GM13977 (cell line): ENCODE measurements around the gene ZNF512B.

Source experiments
- DNase-seq: peaks from one replicate; pipeline ENCODE4 v3.0.0; 2012; ENCODE audit warnings: low spot score
- in situ Hi-C: fragments of 300-500 bp; cut with MboI; formaldehyde crosslinking; loops from one replicate; pipeline ENCODE4 v1.12.0; 2022; ENCODE audit warnings: low sequenced_read_pairs, low pct_unique_long_range_greater_than_20kb, mixed read lengths, inconsistent platforms; ENCODE audit not compliant: unreplicated experiment
- TF ChIP-seq, protein P1 (sequence below): IDR thresholded peaks from 2 replicates; pipeline ENCODE4 v1.5.1; 2012; ENCODE audit warnings: mild to moderate bottlenecking, control low read depth; ENCODE audit not compliant: insufficient read depth; ENCODE audit errors: extremely low read depth, missing control alignments

ZNF512B gene

DNA sequence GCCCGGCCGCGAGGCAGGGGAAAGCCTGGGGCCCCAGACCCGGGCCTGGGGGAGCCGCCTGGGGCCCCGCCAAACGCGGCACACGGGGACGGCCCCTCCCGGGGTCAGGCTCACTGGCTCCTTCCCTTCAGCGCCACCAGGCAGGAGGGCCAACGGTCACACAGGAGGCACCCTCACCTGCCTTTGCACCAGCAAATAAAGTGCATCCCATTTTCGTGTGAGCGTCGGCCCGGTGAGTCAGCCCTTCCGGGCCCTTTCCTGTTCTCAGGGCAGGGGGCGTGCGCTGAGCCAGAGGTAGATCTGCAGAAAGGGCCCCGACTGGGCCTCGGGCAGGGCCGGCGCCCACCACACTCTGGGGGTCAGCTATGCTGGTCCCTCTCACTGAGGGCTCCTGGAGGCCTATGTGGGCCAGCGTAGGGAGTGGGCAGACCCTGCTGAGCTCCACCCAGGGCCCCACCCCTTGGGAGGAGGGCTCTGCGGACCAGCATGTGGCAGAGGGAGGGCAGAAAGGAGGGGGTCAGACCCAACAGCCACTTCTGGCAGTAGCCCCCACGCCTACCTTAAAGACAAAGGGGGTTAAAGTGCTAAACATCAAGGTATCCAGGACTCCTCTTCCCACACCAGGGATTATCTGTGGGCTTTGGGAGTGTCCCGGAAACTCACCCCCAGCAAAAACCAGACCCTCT lies 12.6 kb downstream of the ZNF512B start:
- in situ Hi-C loops: no loop called here
- peak; percentile 82 for DNase-seq
- TF ChIP-seq, protein P1, sequence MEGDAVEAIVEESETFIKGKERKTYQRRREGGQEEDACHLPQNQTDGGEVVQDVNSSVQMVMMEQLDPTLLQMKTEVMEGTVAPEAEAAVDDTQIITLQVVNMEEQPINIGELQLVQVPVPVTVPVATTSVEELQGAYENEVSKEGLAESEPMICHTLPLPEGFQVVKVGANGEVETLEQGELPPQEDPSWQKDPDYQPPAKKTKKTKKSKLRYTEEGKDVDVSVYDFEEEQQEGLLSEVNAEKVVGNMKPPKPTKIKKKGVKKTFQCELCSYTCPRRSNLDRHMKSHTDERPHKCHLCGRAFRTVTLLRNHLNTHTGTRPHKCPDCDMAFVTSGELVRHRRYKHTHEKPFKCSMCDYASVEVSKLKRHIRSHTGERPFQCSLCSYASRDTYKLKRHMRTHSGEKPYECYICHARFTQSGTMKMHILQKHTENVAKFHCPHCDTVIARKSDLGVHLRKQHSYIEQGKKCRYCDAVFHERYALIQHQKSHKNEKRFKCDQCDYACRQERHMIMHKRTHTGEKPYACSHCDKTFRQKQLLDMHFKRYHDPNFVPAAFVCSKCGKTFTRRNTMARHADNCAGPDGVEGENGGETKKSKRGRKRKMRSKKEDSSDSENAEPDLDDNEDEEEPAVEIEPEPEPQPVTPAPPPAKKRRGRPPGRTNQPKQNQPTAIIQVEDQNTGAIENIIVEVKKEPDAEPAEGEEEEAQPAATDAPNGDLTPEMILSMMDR: no peak

DNA sequence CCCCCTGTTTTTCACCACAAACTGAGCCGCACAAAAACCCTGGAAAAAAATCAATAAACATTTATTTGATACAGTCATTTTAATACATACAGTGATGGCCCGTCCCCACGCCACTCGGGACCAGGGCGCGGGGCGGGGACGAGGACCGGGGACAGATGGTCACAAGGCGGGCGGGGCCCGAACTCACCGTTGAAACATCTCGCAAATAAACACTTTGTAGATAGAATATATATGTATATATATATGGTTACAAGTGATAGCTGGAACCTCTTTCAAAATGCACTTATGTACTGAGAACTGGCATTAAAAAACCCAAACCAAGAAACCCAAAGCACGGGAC lies 13.1 kb downstream of the ZNF512B start:
- DNase-seq: no peak
- TF ChIP-seq, protein P1: no peak
- in situ Hi-C loops: no loop called here

DNA sequence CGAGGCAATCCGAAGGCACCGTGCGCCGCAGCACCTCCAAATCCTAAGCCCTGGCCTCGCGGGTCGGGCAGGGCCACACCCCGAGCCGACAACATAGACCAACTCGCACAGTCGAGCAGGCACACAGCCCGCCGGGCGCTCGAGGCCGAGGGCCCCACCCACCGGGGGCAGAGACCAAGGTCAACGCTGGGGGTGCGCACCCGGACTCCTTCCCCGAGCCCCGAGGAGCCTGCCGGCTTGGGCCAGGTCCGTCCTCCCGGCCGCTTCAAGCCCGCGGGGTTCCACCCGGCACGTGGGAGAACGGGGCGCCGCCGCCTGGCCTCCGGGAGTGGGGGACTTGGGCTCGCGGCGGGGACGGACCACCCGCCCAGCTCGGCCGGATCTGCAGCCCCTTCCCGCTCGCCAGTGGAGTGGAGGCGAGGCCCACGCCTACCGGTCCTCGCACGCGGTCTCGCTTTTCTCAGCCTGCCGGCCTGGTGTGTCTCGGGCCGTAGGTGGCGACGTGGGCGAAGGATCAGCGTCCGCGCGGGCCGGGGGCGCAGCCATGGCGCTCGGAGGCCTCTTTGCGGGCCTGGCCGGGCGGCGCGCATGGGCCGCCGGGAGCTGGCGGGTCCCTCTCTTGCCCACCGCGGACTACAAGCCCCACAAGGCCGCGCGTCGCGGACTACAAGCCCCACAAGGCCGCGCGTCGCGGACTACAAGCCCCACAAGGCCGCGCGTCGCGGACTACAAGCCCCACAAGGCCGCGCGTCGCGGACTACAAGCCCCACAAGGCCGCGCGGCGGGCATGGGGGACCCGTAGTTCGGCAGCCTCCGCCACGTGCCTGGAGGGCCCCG lies 13.7 kb downstream of the ZNF512B start, which contains the start of gene UCKL1:
Gene UCKL1 (minus strand): TSS at position 590 of the 837 bp plus-strand sequence. CDS start 44 bp downstream, at position 546.
- TF ChIP-seq, protein P1: no peak
- peak; percentile 96 for DNase-seq
- in situ Hi-C loops: no loop called here

DNA sequence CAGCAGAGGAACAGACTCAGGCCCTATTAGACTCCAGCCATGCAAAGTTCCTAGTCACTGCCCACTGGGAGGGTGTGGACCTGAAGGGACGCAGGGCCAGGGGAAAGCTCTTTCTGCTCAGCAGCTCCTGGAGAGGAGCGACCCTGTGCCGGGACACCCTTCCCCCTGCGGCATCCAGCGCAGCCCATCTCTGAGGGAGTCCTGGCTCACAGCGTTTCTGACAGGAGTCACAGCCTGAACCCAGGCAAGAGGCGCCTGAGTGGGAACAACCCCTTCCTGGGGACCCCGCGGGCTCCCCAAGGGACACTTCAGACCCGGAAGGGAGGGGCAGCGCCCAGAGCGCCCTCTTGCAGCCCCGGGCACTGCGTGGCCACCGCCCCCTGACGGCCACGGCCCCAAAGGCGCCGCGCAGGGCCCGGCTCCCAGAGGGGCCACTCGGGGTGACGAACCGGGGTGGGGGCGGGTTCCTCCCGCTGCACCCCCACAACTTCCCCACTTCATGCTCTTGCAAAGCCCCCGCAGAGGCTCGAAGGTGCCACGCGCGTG lies 14.4 kb downstream of the ZNF512B start:
- in situ Hi-C loops: no loop called here
- TF ChIP-seq, protein P1: peak; percentile 61
- peak; percentile 78 for DNase-seq

DNA sequence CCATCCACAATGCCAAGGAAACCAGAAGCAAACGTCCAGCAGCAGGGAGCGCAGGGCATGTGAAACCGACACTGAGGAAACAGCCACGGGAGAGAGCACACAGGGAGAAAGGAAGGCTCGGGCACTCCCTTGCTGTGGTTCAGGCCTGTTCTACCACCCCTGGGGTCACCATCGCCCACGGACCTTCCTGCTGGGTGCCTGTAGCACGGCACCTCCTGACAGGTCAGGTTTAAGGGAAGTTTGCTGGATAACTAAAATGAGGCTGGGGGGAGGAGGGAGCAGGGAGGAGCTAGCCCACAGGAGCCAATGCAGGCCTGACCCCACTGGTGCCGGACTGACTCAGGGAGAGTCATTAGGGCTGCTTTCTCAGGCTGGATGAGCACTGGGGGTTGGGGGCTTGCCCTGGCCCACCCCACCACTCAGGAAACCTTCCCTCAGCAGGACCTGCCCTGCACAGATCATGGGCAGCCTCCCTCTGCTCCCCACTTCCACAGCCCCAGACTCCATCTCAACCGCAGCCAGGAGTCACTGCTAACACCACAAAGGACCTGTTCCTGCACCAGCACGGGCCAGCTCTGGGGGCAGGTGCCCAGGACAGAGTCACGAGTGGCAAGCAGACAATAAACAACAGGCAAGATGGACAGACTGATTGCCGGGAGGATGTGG lies 15.8 kb downstream of the ZNF512B start:
- TF ChIP-seq, protein P1: no peak
- in situ Hi-C loops: no loop called here
- no peak for DNase-seq

DNA sequence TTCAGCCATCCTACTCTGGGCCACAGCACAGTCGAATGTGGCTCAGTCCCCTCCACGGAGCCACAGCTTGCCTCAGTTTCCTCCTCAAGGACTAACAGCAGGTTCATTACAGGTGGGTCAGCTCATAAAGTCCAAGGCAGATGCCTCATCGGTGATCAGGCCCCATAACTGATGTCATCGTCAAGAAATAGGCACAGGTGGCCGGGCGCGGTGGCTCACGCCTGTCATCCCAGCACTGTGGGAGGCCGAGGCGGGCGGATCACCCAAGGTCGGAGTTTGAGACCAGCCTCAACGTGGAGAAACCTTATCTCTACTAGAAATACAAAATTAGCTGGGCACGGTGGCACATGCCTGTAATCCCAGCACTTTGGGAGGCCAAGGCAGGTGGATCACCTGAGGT lies 17.0 kb downstream of the ZNF512B start:
- DNase-seq: no peak
- TF ChIP-seq, protein P1: no peak
- in situ Hi-C loops: no loop called here
